GM18507 (cell line): ENCODE results near the gene ARPC1A.
"Not testable (repeated sequence)": the region's sequence is repeated elsewhere in the genome, so short reads cannot be mapped to it uniquely, and the experiment has no call there.

Experiments used
- DNase-seq: peaks from one replicate; pipeline ENCODE4 v3.0.0; 2011; ENCODE audit warnings: low read depth; ENCODE audit not compliant: insufficient read length; ENCODE audit errors: extremely low spot score
- FAIRE-seq: peaks from 2 replicates; lab custom pipeline; 2011; peaks lifted over from hg19 to GRCh38; lab: Jason Lieb, UNC

Gene ARPC1A

DNA sequence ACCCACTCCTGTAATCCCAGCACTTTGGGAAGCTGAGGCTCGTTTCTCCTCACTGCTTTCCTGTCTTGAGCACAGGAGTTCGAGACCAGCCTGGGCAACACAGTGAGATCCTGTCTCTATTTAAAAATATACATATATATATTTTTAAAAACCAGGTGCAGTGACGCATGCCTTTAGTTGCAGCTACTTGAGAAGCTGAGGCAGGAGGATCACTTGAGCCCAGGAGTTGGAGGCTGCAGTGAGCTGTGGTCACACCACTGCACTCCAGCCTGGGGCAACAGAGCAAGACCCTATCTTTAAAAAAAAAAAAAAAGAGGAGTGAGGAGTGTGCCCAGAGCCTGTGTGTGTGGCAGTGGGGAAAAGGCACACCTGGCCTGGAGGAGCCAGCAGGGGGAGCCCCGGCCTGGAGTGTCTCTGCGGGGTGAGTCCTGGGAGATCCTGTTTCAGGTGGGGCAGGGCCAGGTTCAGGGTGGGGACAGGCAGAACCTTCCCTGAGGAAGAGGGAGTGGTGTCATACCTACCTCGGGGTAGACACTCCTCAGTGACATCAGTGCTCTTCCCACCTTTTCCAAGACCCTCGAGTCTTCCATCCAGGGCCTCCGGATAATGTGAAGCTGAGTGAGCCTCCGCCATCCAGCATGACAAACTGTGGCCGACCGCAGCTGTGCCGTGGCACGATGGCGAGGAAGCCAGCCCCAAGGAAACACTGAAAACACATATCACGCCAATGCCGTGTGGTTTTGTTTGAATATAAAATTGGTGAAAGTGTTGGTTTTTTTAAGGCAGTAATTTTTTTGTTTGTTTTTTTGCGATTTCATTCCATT is 39.8 kb downstream of the ARPC1A start:
- no peak for FAIRE-seq

DNA sequence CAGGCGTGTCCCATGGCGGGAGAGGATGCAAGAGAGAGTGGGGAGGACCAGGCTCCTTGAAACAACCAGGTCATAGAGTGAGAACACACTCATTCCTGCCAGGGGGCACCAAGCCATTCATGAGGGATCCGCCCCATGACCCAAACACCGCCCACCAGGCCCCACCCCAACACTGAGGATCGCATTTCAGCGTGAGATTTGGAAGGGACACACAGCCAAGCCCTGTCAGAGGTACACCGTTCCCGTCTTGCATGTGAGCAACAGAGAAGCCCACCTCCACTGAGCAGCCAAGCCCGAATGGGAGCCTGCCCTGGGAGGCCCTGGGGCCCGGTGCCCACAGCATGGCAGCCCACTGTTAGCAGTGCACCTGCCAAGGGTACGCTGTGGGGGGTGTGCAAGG is 40.9 kb downstream of the ARPC1A start:
- no peak for FAIRE-seq

More for the DNA sequence above, 39.8 kb downstream of the ARPC1A start:
- DNase-seq, result no peak

DNA sequence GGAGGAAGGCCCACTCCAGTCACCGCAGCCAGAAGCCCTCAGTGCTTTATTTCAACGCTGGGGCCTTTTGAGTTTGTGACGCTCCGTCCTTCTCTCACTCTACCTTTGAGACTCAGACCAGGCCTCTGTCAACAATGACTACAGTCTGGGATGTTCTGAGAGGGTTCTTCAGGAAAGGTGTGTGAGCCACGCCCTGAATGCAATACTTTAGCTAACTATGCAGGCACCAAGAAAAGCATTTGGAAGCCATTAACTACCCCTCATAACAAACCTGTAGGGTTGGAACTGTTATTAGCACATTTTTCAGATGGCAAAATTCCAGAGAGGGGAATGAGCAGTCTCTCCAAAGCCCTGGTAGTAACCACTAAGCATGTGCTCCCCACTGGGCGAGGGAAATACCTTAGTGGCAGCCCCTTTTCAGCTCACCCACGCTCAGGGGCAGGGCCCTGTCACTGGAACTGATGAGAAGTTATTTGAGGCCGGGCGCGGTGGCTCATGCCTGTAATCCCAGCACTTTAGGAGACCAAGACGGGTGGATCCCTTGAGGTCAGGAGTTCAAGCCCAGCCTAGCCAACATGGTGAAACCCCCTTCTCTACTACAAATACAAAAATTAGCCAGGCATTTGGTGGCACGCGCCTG is 43.2 kb downstream of the ARPC1A start:
- DNase-seq (no peak), FAIRE-seq (no peak)

More for the DNA sequence above, 40.9 kb downstream of the ARPC1A start:
- no peak for DNase-seq

GRCh38 chr7:99369767-99370391 is 44.2 kb downstream of the ARPC1A start:
- DNase-seq, result no peak
- no peak for FAIRE-seq

DNA sequence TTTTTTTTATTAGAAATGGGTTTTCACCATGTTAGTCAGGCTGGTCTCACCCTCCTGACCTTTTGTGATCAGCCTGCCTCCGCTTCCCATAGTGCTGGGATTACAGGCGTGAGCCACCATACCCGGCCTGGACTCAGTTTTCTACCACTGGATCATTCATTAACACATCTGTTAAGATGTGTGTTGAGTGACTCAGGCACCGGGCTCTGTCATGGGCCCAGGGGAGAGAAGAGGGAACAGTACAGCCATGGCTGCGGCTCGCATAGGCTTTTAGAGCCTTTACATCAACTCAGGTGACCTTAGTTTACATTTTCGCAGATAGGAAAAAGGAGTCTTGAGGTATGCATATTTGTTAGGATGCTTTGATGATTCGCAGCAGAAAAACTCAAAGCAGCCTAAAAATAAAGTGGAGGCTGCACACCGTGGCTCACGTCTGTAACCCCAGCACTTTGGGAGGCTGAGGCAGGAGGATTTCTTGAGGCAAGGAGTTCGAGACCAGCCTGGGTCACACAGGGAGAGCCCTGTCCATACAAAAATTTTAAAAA is 45.8 kb downstream of the ARPC1A start:
- no peak for FAIRE-seq
- DNase-seq, result no peak

- FAIRE-seq (no peak), DNase-seq (no peak)
Observed at GRCh38 chr7:99372275-99373090, 46.8 kb downstream of the ARPC1A start.

DNA sequence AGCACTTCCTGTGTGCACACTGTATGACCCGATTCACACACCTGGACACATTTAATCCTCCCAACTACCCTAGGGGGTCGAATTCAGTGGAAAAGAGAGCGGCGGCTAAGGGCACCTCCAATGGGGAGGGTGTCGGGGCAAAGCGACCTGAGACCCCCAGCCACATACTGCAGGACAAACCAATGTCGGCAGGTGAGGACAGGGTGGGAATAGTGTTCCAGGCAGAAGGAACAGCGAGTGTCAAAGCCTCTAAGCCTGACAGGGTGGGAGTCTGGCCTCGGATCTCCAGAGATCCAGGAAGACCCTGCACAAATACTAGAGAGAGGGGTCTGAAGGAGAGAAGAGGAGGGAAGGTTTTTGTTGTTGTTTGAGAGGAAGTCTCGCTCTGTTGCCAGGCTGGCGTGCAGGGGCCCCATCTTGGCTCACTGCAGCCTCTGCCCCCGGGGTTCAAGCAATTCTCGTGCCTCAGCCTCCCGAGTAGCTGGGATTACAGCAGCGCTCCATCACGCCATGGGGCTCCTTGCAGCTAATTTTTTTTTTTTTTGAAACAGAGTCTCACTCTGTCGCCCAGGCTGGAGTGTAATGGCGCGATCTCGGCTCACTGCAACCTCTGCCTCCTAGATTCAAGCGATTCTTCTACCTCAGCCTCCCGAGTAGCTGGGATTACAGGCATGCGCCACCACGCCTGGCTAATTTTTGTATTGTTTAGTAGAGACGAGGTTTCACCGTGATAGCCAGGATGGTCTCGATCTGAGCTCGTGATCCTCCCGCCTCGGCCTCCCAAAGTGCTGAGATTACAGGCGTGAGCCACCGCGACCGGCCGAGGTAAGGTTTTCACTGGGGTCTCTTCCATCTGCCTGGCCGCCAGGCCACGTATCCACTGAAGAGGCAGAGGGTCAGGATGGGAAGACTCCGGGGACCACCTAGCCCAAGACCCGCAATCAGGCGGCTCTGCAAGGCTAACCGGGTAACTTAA is 47.7 kb downstream of the ARPC1A start:
- DNase-seq, result no peak
- no peak for FAIRE-seq

DNA sequence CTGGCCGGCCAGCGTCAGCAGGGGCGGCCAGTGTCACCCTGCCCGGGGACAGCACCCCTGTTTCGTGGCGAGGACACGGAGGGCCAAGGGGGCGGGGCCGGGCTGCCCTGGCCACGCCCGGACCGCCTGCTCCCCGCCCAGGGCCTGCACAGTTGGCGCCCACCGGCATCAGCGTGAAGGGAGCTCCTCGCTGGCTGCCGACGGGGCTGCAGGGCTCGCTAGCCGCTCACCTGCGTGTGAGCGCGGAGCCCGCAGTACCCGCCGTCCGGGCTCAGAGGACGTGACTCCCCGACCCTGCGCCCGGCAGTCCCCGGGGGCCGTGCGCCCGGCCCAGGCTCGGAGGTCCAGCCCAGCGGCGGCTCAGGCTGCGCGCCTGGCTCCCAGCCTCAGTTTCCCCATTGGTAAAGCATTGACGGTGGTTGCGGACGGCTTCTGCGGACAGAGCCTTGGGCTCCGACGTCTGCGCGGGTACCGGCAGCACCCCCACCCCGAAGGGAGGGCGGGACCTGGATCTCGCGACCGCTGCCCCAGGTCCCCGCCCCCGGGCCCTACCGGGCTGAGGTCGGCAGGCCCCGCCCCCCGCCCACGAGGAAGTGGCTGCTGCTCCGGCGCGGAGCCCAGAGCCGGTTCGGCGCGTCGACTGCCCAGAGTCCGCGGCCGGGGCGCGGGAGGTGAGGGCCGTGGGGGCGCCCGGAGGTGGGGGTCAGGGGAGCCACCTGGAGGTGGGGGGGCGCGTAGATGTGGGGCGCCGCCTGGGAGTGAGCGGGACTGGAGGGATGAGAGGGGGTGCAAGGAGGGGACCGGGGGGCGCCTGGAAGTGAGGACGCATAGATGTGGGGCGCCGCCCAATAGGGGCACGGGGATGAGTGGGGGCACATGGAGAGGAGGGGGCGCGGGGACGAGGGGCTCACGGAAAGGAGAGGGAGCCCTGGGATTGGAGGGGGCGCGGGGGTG is 48.7 kb downstream of the ARPC1A start, which contains the start of gene ARPC1B:
TSS of gene ARPC1B (plus strand) at position 620 of the 954 bp plus-strand sequence. CDS start 10,985 bp downstream, outside the sequence.
- DNase-seq, result peak; percentile 87
- peak; percentile 26 for FAIRE-seq

- FAIRE-seq (peak; percentile 48), DNase-seq (no peak)
Observed at GRCh38 chr7:99375070-99375807, 49.5 kb downstream of the ARPC1A start.

DNA sequence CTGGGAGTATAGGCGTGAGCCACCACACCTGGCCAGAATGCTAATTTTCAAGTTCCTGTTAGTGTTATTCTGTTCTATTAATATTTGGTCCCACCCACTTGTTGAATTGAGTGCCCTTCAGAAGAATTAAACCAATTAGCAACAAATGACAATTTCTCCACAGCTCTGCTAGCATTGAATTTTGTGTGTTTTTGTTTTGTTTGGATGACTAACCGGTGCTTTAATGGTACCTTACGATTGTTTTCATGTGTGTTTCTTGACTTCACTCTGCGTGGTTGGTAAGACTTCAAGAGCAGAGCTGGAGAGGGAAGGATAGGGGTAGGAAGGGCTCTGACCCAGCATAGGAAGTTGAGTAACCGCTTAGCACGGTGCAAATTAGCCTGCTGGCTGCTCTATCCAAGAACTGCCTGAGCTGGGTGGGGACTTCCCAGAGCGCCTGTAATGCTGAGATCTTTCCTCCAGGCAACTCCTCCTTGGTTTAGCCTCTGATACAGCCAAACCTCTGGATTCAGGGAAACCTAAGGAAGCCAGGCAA is 53.4 kb downstream of the ARPC1A start:
- peak; percentile 87 for FAIRE-seq
- DNase-seq, result no peak

DNA sequence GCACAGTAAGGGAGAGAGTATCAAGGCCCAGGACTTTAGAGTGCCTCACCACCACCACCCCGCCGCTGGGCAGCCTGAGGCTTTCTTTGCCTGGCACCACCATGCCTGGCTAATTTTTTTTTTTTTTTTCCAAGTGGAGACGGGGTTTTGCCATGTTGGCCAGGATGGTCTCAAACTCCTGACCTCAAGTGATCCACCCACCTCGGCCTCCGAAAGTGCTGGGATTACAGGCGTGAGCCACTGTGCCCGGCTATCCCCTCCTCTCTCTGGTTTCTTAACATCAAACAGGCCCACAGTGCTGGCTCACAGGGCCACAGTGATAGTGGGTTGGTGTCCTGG is 54.0 kb downstream of the ARPC1A start:
- DNase-seq, FAIRE-seq: not testable (repeated sequence)

GRCh38 chr7:99380032-99380822 is 54.5 kb downstream of the ARPC1A start:
- DNase-seq, result no peak
- FAIRE-seq, result no peak

- DNase-seq, result peak; percentile 72
- peak; percentile 97 for FAIRE-seq
Observed at GRCh38 chr7:99380823-99381663, 55.3 kb downstream of the ARPC1A start.

DNA sequence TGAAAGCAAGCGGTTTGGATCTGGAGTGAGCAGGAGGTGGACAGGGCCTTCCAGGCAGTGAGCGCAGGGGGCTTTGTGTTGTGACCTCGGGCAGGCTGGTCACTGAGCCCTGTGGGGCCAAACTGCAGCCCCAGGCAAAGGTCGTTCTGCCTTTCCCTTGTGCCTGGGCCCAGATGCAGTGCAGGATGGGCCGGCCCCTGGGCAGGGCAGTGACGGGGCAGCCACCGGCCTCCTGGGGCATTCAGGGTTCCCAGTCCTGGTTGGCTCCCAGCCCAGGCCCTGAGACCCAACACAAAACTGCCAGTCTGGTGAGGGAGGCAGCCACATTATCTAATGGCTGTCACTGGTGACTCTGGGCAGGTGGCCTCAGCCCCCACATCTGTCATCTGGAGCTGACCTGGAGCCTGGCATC is 56.0 kb downstream of the ARPC1A start:
- FAIRE-seq (no peak), DNase-seq (no peak)

DNA sequence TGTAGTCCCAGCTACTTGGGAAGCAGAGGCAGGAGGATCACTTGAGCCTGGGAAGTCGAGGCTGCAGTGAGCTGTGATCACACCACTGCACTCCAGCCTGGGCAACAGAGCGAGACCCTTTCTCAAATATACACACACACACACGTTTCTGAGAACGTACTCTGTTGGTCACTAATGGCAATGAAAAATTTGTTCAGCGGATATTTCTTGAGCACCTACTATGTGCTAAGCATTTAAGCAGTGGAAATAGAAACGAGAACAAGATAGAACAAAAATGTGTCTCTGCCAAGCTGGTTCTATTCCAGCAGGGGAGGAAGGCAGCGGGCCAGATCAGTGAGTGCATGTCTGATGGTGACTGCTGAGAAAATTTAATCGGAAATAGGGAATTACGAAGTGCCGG is 57.5 kb downstream of the ARPC1A start:
- DNase-seq (no peak), FAIRE-seq (no peak)
